Stimulated activated CD4-positive, alpha-beta T cell treated with anti-CD3 and anti-CD28 coated beads, Interleukin-4, amount 100 ng/mL, for 48 hours (primary cell): ENCODE measurements around the gene UBE3C.

Experiments used
- DNase-seq, 2 donors: peaks; one replicate each; pipeline ENCODE4 v3.0.0-alpha.2; 2020; ENCODE audit warnings: low read depth in 2 of 2

Gene UBE3C

DNA sequence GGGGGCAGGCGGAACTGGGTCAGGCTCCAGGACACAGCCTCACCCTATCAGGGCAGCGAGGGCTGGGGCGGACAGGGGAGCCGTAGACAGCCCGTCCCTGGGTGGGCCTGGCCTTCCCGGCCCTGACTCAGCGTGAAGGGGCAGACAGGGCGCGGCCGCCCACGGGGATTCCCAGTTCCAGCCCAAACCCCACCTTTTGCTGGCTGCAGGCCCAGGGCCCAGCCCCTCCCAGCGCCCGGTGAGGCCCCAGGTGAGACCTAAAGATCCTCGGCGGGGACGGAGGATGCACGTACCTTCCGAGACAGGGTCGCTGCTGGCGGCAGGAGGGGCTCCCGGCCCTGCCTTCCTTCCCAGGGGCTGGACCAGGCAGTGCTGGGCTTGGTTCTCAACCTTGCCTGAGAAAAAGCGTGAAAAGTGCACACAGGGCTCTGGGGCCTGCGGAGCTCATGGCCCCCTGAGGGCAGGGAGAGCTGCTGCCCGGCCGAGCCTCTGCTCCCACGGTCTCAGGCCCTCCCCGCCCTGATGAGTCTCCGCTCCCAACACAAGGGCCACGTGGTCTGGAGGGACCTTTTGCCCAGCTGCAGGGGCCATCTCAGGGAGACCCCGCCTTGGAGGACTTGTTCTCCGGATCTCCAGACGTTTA is 154.2 kb downstream of the UBE3C start:
- DNase-seq: no peak

DNA sequence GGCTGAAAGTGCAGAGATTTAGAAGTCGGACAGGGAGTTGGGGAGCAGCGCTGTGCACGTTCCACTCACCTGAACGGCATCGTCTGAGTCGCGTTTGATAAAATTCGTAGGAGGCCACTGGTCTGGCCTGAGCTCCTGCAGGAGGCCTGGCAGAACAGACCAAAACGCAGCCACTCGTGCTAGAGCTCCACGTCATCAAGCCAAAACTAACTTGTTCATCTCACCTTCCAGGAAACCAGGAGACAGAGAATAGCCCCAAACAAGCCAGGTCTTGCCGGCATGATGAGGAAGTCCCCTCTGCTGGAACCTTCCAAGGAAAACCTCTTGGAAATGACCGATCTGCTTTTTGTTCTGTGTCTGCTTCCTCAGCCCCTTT is 154.7 kb downstream of the UBE3C start:
- DNase-seq: no peak

DNA sequence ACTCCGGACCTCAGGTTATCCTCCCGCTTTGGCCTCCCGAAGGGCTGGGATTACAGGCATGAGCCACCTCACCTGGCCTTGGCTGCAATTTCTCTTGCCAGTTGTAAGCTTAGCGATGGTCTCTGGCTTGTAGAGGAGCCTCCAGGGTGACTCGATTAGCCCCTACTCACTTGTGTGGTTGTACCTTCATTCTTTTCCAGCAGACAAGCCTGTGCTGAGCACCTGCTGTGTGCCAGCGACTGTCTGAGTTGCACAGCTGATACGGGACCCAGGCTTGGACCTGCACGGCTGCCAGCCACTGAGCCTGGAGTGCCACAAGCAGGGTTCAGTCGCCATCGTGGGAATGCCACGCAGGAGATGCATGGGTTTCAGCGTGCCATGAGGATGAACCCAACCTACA is 156.0 kb downstream of the UBE3C start:
- DNase-seq: no peak

DNA sequence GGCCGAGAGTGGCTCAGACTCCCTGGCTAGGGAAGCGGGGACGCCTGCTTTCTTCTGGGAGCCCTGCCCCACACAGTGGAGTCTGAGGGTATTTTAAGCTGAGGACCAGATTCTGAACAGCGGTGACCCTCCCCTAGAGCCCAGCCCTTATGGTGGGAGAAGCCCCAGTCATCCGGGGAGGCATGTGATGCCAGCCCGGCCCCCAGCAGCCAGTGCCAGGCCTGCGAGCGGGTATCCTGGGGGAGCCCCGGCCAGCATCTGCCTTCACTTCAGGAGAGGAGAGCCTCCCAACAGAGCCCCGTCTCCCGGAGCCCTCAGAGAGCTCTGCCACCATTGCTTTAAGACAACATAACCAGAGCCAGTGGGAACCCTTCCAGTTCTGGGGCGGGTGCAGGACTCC is 156.6 kb downstream of the UBE3C start:
- no peak for DNase-seq

DNA sequence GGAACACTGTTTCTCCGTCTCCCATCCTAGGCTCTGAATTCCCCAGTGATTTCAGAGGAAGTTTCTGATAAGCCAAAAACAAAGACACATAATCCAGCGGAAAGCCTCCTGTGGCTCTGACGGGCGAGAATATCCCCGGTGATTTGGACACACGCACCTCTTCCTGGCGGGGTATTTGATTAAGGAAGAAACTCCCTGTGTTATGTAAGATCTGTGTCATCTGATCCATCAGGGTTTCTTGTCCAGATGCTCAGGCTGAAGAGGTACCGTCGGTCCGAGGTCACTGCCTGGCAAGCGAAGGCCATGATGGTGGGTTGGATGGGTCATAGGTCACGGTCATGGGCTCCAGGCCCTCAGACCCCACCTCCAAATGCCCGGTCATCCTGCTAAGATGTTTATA is 158.5 kb downstream of the UBE3C start:
- no peak for DNase-seq

DNA sequence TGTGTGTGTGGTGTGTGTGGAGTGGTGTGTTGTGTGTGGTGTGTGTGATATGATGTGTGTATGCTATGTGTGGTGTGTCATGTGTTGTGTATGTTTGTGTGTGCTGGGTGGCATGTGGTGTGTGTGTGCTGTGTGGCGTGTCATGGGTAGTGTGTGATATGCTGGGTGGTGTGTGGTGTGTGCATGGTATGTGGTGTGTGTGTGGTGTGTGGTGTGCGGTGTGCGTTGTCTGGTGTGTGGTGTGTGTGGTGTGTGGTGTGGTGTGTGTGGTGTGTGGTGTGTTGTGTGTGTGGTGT is 160.5 kb downstream of the UBE3C start:
- no peak for DNase-seq

DNA sequence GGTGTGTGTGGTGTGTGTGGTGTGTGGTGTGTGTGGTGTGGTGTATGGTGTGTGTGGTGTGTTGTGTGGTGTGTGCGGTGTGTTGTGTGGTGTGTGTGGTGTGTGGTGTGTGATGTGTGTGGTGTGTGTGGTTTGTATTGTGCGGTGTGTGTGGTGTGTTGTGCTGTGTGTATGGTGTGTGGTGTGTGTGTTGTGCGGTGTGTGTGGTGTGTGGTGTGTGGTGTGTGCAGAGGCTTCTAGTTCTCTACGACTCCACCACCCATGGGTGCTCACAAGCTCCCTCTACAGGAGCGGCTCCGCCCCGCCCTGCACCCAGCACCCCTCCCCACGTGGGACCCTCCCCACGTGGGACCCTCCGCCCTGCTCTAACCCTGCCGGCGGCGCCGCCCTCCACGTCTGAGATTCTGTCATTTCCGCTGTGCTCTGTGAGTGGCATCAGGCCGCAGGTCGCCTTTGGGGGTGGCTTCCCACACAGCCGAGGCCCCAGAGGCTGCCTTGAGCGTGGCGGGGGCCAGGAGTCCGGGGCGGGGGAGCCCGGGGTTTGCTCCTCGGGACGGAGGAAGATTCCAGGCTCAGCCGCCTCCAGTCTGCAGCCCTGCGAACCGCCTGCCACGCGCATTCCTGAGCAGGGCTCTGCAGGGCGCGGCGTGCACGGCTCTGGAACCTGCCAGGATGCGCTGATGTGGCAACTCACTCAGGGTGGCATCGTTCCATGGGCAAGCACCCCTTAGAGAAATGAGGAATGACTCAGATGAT is 161.1 kb downstream of the UBE3C start:
- DNase-seq: no peak

DNA sequence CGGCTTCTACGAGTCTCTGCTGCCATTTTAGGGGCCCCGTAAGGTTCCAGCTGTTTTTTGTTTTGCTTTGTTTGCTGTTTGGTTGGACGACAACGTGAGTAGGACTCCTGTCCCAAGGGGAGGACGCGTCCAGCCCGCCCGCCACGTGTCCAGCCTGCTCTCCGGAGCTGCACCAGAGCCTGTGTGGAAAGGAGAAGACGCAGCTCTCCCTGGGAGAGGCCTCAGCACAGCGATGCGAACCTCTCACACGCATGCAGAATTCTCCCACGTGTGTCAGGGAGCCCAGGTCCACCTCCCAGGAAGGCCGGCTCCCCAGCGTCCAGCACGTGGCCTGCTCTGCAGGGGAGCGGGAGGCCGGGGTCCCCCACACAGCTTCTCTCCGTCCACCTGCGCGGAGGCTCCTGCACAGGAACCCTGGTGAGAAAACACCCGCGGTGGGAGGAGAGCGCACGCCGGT is 161.7 kb downstream of the UBE3C start:
- DNase-seq: no peak

DNA sequence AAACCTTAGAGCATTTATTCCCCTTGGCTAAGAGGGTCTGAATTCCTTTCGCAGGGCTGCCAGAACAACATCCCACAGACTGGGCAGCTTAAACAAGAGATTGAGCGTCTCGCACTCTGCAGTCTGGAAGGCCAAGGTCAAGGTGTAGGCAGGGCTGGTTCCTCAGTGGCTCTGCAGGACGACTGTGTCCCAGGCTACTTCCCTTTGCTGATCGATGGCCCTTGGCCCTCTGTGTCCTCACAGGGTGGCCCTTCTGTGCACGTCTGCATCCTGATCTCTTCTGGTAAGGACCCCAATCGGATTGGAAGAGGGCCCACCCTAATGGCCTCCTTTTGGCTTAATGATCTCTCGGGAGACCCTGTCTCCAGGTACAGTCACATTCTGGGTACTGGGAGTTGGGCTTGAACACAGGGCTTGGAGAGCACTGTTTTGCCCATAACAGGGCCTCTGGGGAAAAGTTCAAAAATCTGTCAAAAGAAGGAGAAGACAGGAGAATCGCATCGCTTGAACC is 162.9 kb downstream of the UBE3C start:
- DNase-seq: no peak

DNA sequence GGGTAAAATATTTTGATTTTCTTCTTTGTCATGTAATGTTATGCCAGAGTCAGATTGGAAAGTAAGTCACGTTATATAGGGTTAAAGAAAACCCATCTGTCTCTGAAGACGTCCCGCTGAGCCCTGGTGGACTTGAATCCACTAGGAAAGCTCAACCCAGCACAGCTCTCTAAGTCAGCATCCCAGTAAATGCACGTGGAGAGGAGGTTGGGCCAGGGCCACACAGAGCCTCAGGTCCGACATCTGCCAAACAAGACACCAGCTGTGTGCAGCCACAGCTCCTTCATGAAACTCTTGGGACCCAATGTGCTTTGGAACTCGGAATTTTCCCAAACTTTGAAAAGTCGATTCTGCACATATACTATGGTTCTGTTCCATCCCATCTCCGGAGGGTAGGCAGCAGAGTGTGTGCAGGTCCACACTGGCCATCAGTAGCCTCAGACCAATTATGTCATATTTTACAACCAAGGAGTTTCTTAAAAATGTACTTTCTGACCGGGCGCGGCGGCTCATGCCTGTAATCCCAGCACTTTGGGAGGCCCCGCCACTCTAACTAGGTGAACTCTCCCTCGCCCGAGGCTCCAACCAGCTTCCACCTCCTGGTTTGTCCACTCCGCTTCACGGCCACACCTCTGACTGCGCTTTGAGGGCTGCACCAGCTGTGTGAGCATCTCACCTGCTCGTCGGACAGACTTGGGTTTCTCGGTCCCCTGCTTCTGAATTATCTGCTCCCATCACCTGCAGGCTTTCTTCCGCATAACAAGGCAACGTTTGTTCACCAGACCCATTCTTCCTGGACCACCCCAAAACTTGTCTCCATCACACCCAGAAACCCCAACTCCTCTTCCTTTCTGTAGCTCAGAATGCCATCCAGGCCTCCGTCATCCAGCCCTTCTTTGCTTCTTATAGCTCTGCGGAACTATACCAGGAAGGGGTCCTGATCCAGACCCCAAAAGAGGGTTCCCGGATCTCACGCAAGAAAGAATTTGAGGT is 168.4 kb downstream of the UBE3C start:
- DNase-seq: no peak

DNA sequence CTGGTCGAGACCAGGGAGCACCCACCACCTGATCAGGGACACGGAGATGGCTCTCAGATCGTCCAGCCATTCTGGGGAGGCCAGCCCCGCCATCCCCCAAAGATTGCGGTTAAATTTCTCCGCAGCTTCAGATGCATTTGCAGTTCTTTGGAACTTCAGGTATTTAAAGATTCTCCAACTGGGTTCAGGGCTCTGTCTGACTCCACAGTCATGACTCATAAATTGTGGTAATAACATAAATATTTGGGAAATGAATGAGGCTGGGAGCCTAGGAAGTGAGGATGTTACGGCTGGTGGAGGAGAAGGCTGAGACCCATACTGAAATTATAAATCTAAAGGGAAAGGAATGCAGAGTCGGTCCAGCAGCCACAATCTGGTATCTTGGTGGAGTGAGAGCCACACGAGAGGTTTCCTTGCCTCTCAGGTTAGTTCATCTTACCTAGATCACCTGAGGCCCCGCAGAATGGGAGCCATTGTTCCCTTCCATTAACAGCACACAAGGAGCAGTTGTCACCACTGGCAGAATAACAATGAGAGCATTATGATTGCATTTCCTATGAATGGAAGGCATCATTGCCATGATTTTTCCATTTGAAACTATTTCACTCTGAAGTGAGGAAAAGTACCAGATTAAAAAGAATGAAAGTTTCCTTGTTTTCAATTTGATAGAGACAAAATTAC is 171.4 kb downstream of the UBE3C start:
- no peak for DNase-seq

DNA sequence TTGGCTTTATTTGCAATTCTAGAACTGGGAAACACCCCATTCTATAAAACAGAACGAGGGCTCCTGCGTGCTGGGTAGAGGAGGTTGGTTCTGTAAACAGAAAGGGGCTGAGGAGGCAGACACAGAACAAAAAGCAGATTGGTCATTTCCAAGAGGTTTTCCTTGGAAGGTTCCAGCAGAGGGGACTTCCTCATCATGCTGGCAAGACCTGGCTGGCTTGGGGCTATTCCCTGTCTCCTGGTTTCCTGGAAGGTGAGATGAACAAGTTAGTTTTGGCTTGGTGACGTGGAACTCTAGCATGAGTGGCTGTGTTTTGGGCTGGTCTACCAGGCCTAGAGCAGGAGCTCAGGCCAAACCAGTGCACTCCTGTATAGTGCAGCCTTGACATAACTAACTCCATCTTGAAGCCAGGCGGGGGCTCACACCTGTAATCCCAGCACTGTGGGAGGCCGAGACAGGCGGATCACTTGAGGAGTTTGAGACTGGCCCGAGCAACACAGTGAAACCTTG is 172.0 kb downstream of the UBE3C start:
- no peak for DNase-seq

DNA sequence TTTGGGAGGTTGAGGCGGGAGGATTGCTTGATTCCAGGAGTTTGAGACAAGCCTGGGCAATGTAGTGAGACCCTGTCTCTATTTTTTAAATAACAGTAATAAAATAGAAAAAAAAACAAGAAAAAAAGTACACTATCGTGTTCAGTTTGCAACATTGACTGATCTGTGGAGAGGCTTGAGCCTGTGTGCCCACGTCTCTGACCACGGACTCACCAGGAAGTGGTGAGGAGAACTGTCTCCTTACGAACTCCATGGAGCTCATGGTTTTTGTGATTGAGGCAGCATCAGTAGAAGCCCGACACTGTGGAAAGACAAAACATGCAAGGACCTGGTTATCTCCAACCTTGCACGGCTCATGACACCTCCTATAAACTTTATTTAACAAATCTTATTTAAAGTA is 174.2 kb downstream of the UBE3C start:
- DNase-seq: no peak

DNA sequence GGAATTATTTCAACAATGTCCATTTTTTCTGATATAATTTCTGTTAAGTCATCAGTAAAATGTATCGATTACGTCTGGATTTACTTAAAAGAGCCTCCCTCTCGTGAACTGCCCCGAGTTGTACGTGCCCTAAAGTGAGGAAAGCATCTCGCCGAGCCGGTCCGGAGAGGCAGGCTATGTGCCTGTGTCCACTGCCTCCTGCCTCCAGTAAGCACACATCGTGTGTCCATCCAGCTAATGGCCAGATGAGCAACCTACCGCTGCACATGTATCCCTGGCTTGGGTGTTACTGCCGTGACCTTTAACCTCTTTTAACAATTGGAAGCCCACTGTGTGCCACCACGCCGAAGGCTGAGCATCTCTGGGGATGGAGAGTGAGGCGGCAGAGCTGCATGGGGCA is 174.9 kb downstream of the UBE3C start:
- no peak for DNase-seq

DNA sequence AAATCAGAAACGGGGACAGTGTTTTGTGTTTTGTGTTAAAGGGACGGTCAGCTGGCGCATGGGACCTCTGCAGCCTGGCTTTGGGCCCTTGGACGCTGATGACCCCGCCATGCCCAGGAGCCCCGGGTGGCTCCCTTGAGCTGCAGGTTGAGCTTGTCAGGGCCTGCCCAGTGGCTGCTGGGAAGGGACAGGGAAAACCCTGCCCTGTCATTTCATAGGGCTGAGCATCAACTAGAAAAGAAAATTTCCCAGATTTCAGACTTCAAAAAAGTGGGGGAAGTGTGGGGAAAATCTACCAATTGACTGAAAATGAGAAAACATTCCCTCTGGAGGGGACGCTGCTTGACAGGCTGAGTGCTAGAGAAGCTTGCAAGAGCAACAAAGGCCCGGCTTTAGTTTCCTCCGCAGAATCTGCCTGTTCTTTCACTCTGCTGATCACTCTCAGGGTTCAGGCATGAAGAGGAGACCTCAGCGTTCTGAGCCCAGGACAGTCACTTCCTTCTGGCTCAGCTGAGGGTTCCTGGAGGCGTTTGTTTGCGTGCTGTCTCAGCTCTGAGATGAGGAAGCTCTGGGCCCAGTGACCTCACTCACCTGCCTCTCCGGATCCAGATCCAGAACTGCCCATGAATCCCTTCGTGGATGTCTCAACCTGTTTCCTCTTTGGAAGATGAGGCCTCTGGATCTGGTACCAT is 179.4 kb downstream of the UBE3C start:
- no peak for DNase-seq
